Measurements from ENCODE around the gene LDLRAD4.

LDLRAD4 gene

DNA sequence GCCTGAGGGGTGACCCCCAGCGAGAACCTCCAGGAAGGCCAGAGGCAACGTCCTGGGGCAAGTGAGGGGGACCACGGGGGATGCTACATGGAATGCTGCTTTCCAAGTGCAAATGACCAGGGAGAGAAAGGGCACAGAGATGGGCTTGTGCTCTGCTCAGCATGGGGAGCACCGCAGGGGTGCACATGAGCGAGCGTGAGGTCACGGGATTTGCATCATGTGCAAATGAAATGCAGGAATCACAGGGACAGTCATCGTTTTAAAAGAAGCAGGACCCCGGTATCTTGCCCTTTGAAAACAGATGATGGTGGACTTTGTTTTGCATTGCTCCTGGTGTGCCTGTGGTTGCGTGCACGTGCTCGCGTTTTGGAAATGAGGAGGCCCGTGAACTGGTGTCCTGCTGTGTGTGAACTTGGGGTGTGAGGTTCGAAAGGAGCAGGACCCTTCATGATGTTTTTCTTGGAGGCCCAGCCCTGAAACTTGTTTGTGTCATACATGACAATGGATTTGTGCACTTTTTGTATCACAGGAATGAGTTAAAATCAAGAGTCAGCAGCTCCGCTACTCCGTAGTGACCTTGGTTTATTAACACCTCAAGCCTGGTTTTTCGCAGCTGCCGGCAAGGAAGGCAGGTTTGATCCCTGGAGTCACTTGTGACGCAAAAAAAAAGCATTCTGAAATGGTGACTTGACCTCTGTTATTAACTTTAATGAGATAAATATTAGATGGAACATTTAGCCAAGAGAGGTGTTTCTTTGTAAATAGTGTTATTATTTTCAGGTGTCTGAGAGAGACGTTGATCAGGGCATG is 234.5 kb downstream of the LDLRAD4 start:
- TF ChIP-seq, protein P1, sequence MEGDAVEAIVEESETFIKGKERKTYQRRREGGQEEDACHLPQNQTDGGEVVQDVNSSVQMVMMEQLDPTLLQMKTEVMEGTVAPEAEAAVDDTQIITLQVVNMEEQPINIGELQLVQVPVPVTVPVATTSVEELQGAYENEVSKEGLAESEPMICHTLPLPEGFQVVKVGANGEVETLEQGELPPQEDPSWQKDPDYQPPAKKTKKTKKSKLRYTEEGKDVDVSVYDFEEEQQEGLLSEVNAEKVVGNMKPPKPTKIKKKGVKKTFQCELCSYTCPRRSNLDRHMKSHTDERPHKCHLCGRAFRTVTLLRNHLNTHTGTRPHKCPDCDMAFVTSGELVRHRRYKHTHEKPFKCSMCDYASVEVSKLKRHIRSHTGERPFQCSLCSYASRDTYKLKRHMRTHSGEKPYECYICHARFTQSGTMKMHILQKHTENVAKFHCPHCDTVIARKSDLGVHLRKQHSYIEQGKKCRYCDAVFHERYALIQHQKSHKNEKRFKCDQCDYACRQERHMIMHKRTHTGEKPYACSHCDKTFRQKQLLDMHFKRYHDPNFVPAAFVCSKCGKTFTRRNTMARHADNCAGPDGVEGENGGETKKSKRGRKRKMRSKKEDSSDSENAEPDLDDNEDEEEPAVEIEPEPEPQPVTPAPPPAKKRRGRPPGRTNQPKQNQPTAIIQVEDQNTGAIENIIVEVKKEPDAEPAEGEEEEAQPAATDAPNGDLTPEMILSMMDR (IDR thresholded peaks at IDR 0.05; ENCODE audit: borderline replicate concordance, control extremely low read depth, extremely low read depth, insufficient read depth, missing control alignments) = no peak
- in situ Hi-C loops (cut with MboI; ENCODE audit: low sequenced_read_pairs, unreplicated experiment) = no loop called here
- DNase-seq (ENCODE audit: low spot score) = no peak

DNA sequence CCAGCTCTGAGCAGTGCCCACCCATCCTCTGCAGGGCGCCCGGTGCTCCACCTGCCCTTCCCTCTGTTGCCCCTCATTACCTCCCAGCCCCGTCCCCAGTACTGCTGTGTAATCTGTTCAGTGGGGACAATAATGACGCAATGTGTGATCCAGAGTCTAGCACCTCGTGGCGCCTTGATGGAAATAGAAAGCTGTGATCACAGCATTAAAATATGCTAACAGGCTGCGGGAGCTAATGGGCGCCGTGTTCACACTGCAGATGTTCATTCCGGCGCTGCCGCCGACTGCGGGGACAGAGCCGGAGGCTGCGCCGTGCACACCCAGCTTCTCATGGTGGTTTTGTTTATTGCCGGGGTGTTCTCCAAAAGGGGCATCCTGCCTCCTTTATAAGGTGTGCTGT is 235.2 kb downstream of the LDLRAD4 start:
- TF ChIP-seq, protein P1 (IDR thresholded peaks at IDR 0.05; ENCODE audit: borderline replicate concordance, control extremely low read depth, extremely low read depth, insufficient read depth, missing control alignments) = no peak
- in situ Hi-C loops (cut with MboI; ENCODE audit: low sequenced_read_pairs, unreplicated experiment) = no loop called here
- DNase-seq (ENCODE audit: low spot score) = no peak

DNA sequence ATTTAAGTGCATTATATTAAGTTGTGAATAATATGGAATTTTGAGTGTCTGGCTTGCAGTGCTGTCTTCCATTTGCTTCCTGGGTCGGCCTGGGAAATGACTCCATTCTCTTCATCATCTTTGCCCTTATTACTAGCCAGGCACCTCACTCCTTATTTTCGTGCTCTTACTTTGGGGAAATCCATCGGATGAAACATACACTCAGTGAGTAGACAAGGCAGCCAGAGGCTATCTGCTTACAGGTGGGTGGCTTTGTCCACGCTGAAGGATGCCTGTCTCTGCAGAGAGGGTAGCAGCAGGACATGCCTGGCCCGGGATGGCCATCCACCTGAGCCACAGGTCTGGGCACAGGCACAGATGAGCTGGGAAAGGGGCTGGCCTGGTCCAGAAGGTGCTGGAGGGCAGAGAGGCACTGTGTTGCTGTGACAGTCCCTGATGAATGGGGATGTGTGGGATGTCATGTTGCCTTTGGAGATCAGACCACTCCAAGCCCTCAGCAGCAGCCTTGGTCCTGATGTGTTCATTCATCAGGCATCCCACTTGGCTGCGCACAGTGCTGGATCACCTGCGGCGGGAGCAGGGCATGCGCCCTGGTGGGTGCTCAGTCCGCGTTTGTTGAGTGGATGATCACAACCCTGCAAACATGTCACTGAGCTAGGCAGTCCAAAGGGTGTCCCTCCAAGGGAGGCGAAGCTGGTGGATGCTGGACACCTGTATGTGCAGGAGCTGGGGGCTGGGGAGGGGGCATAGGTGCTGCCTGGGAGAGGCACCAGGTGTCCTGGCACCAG is 236.0 kb downstream of the LDLRAD4 start:
- TF ChIP-seq, protein P1 (IDR thresholded peaks at IDR 0.05; ENCODE audit: borderline replicate concordance, control extremely low read depth, extremely low read depth, insufficient read depth, missing control alignments) = no peak
- in situ Hi-C loops (cut with MboI; ENCODE audit: low sequenced_read_pairs, unreplicated experiment) = no loop called here
- no peak for DNase-seq (ENCODE audit: low spot score)

DNA sequence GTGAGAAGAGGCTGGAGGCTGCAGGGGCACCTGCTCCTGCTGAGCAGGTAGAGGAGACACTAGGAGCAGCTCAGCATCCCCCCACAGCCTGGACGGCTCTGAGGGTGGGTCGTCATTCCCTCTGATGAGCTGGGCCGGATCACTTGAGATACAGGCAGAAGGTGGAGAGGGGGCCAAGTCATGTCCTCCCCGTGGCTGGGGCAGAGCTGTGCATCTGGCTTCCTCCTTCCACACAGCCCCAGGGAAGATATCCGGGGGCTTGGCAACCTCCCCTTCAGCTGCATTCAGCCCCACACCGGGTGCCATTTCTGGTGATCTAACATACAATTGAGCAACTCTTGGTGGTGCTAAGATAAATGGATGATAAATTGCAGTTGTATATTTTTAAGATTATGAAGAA is 236.9 kb downstream of the LDLRAD4 start:
- TF ChIP-seq, protein P1 (IDR thresholded peaks at IDR 0.05; ENCODE audit: borderline replicate concordance, control extremely low read depth, extremely low read depth, insufficient read depth, missing control alignments) = no peak
- DNase-seq (ENCODE audit: low spot score) = no peak
- in situ Hi-C loops (cut with MboI; ENCODE audit: low sequenced_read_pairs, unreplicated experiment) = no loop called here

DNA sequence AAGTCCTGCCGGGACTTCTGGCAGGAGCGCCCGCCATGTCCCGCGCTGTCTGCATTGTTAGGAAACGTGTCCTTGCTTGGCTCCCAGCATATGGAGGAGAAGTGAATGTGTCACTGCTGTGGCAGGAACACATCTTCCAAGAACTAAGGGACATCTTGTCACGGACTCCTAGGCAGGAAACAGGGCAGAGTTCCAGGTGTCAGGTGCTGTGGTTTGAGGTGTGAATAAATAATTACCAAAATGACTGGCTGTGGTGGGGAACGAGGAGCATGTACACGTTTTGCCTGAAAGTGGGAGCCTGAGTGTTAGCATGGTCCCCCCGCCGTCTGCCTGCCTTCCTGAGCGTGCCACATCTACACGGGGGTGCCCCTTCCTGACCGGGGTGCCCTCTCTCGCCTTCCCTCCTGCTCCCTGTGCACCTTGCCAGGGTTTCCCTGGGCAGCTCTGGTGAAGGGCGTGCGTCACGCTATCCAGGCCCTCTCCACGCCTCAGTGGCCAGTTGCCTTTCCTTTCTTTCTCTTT is 237.5 kb downstream of the LDLRAD4 start:
- in situ Hi-C loops (cut with MboI; ENCODE audit: low sequenced_read_pairs, unreplicated experiment) = no loop called here
- TF ChIP-seq, protein P1 (IDR thresholded peaks at IDR 0.05; ENCODE audit: borderline replicate concordance, control extremely low read depth, extremely low read depth, insufficient read depth, missing control alignments) = no peak
- peak; percentile 56 for DNase-seq (ENCODE audit: low spot score)

DNA sequence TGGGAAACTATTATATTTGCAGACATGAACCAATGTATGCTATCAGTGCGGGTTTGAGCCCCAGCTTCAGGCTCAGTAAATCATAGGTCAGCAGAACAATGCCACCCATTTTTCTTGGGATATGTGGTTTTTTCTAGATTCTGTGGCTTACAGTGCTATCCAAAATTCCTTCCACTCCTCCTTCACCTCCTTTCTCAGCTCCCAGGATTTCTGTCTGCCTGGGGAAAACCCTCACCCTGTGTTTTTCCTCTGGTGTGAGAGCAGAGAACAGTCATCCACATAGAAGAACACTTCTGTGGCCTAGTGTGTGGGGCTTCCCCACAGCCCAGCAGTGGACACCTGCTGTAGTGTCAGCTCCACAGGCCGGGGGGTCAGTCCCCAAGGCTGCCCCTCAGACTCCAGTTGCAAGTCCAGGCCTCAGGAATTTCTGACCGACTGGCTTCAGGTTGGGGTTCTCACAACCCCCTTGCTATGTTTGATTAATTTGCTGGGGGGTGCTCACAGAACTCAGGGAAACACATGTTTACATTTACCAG is 238.2 kb downstream of the LDLRAD4 start:
- in situ Hi-C loops (cut with MboI; ENCODE audit: low sequenced_read_pairs, unreplicated experiment) = no loop called here
- no peak for DNase-seq (ENCODE audit: low spot score)
- TF ChIP-seq, protein P1 (IDR thresholded peaks at IDR 0.05; ENCODE audit: borderline replicate concordance, control extremely low read depth, extremely low read depth, insufficient read depth, missing control alignments) = no peak

All from GM13976 (cell line).